Mesenchymal stem cell (in vitro differentiated cells and primary cell): ENCODE results near the gene PSMG3.

ENCODE experiments used
- DNase-seq: peaks from one replicate; pipeline ENCODE4 v3.0.0-alpha.2; 2013
- H2AFZ ChIP-seq: one replicate; pipeline ENCODE4 v1.6.1; 2013; ENCODE audit warnings: low read depth, mild to moderate bottlenecking, control low read depth, inconsistent platforms, low read length, moderate library complexity
- H2AK5ac ChIP-seq: 2 replicates; pipeline ENCODE4 v1.6.1; 2013; ENCODE audit warnings: low read length, moderate library complexity, mild to moderate bottlenecking, inconsistent platforms; ENCODE audit not compliant: severe bottlenecking
- H2BK120ac ChIP-seq: one replicate; pipeline ENCODE4 v1.6.1; 2013; ENCODE audit warnings: low read depth, mild to moderate bottlenecking, inconsistent platforms, low read length, moderate library complexity
- H2BK12ac ChIP-seq, 2 experiments: one replicate each; pipeline ENCODE4 v1.6.1; 2013; ENCODE audit warnings: inconsistent platforms in 2 of 2, low read length in 2 of 2, mild to moderate bottlenecking in 2 of 2, moderate library complexity in 2 of 2, control low read depth in 1 of 2
- H2BK15ac ChIP-seq: one replicate; pipeline ENCODE4 v1.6.1; 2013; ENCODE audit warnings: mild to moderate bottlenecking, low read depth, inconsistent platforms; ENCODE audit not compliant: poor library complexity, severe bottlenecking
- H2BK5ac ChIP-seq: 2 replicates; pipeline ENCODE4 v1.6.1; 2013; ENCODE audit warnings: low read depth, mild to moderate bottlenecking, low read length, control low read depth, inconsistent platforms; ENCODE audit not compliant: poor library complexity, severe bottlenecking
- H3K14ac ChIP-seq, 2 experiments: one replicate each; pipeline ENCODE4 v1.6.1; 2013; ENCODE audit warnings: inconsistent platforms in 2 of 2, low read length in 2 of 2, control low read depth in 1 of 2, mild to moderate bottlenecking in 1 of 2, moderate library complexity in 1 of 2
- H3K18ac ChIP-seq, 2 experiments: one replicate each; pipeline ENCODE4 v1.6.1; 2013; ENCODE audit warnings: inconsistent platforms in 2 of 2, low read length in 2 of 2, control low read depth in 1 of 2, low read depth in 1 of 2, mild to moderate bottlenecking in 1 of 2
- H3K23ac ChIP-seq, 2 experiments: one replicate each; pipeline ENCODE4 v1.6.1; 2013; ENCODE audit warnings: inconsistent platforms in 2 of 2, low read length in 2 of 2, mild to moderate bottlenecking in 2 of 2, moderate library complexity in 2 of 2, control low read depth in 1 of 2
- H3K27ac ChIP-seq: 2 replicates; pipeline ENCODE4 v1.5.1; 2013; ENCODE audit warnings: mild to moderate bottlenecking, moderate library complexity, low read length, control low read depth, inconsistent platforms; ENCODE audit not compliant: poor library complexity, severe bottlenecking
- H3K27me3 ChIP-seq, 2 experiments: 2 replicates each; pipeline versions ENCODE4 v1.6.1 to v1.7.0; 2013; ENCODE audit warnings: low read length in 2 of 2, mild to moderate bottlenecking in 2 of 2, moderate library complexity in 2 of 2, control low read depth in 1 of 2, inconsistent platforms in 1 of 2; ENCODE audit not compliant: control insufficient read depth in 1 of 2, insufficient read depth in 1 of 2
- H3K36me3 ChIP-seq, 2 experiments: 2 replicates each; pipeline versions ENCODE4 v1.6.1 to v1.7.0; 2013; ENCODE audit warnings: low read length in 2 of 2, control low read depth in 1 of 2, inconsistent platforms in 1 of 2, low read depth in 1 of 2, mild to moderate bottlenecking in 1 of 2; ENCODE audit not compliant: insufficient read depth in 2 of 2, control insufficient read depth in 1 of 2
- H3K4ac ChIP-seq, 2 experiments: one replicate each; pipeline ENCODE4 v1.6.1; 2013; ENCODE audit warnings: inconsistent platforms in 2 of 2, low read length in 2 of 2, mild to moderate bottlenecking in 2 of 2, moderate library complexity in 2 of 2, control low read depth in 1 of 2, low read depth in 1 of 2
- H3K4me1 ChIP-seq: 2 replicates; pipeline ENCODE4 v1.6.1; 2013; ENCODE audit warnings: low read depth, low read length, control low read depth; ENCODE audit not compliant: control insufficient read depth, insufficient read depth
- H3K4me2 ChIP-seq: 2 replicates; pipeline ENCODE4 v1.6.1; 2013; ENCODE audit warnings: low read length, mild to moderate bottlenecking, inconsistent platforms; ENCODE audit not compliant: poor library complexity, severe bottlenecking
- H3K4me3 ChIP-seq, 2 experiments: 2 replicates each; pipeline versions ENCODE4 v1.5.1 to v1.7.0; 2013; ENCODE audit warnings: low read length in 2 of 2, mild to moderate bottlenecking in 2 of 2, control low read depth in 1 of 2, low read depth in 1 of 2; ENCODE audit not compliant: insufficient read depth in 1 of 2
- H3K79me1 ChIP-seq: replicated peaks from 2 replicates; pipeline ENCODE4 v1.6.1; 2013; ENCODE audit warnings: mild to moderate bottlenecking, control low read depth, low read length, inconsistent platforms; ENCODE audit not compliant: poor library complexity, severe bottlenecking
- H3K9ac ChIP-seq: 2 replicates; pipeline ENCODE4 v1.7.0; 2013; ENCODE audit warnings: mild to moderate bottlenecking, low read length, moderate library complexity
- H3K9me3 ChIP-seq: 2 replicates; pipeline ENCODE4 v1.7.0; 2013; ENCODE audit warnings: mild to moderate bottlenecking, low read length; ENCODE audit not compliant: control insufficient read depth
- H4K8ac ChIP-seq: one replicate; pipeline ENCODE4 v1.6.1; 2013; ENCODE audit warnings: inconsistent platforms, mild to moderate bottlenecking, low read length, moderate library complexity
- H4K91ac ChIP-seq: one replicate; pipeline ENCODE4 v1.6.1; 2013; ENCODE audit warnings: mild to moderate bottlenecking, low read length, inconsistent platforms
- WGBS: methylation state at CpG from one replicate; pipeline ENCODE4 v1.1.7; 2013; ENCODE audit warnings: mixed read lengths; 5-methylcytosine and 5-hydroxymethylcytosine counted together

The PSMG3 gene

GRCh38 chr7:1535701-1536454 is 34.0 kb downstream of the PSMG3 start:
- Histone ChIP-seq H2BK120ac (peak overlapping the region; percentile 68), H2BK12ac (peak overlapping the region; percentile 84 to 96), H4K91ac (peak overlapping the region; percentile 73), H3K27me3 (no peaks in the 10 kb centered on the region), H3K14ac (peak overlapping the region in 1 of 2 experiments; percentile 62), H3K79me1 (peaks cover 20% of the 10 kb centered on the region), H3K4me1 (peaks cover 81% of the 10 kb centered on the region), H3K9ac (peak overlapping the region; percentile 93), H3K9me3 (no peaks in the 10 kb centered on the region), H3K4me2 (no peak overlapping the region), H3K4me3 (no peak overlapping the region), H4K8ac (peak overlapping the region; percentile 92), H3K18ac (peak overlapping the region; percentile 91 to 98), H2AFZ (no peak overlapping the region), H3K27ac (peak overlapping the region; percentile 95), H2BK15ac (peak overlapping the region; percentile 76), H2BK5ac (peak overlapping the region; percentile 85), H2AK5ac (peak overlapping the region; percentile 73), H3K4ac (peak overlapping the region; percentile 18 to 71), H3K36me3 (peaks cover 15 to 27% of the 10 kb centered on the region in 2 experiments), H3K23ac (no peak overlapping the region)
- WGBS, result 79% methylated on average over 42 of the region's 42 CpGs
- peak; percentile 39 for DNase-seq

GRCh38 chr7:1535100-1535458 is 34.8 kb downstream of the PSMG3 start:
- Histone ChIP-seq H3K14ac (no peak overlapping the region), H2BK120ac (no peak overlapping the region), H2AK5ac (peak overlapping the region; percentile 15), H3K4me1 (peaks cover 83% of the 10 kb centered on the region), H3K9me3 (no peaks in the 10 kb centered on the region), H4K8ac (no peak overlapping the region), H4K91ac (no peak overlapping the region), H2BK15ac (no peak overlapping the region), H3K27ac (no peak overlapping the region), H3K27me3 (no peaks in the 10 kb centered on the region), H3K4me2 (no peak overlapping the region), H3K4ac (no peak overlapping the region), H2BK12ac (no peak overlapping the region), H2AFZ (no peak overlapping the region), H3K79me1 (peaks cover 14% of the 10 kb centered on the region), H3K4me3 (no peak overlapping the region), H3K9ac (no peak overlapping the region), H3K23ac (no peak overlapping the region), H2BK5ac (no peak overlapping the region), H3K18ac (no peak overlapping the region), H3K36me3 (peaks cover 9 to 19% of the 10 kb centered on the region in 2 experiments)
- DNase-seq, result no peak
- 62% methylated on average over 6 of the region's 6 CpGs for WGBS

GRCh38 chr7:1534330-1535099 is 35.3 kb downstream of the PSMG3 start:
- H4K91ac ChIP-seq, result peak overlapping the region; percentile 87
- peak overlapping the region in 1 of 2 experiments; percentile 86 for H3K4me3 ChIP-seq
- H3K27ac ChIP-seq, result peak overlapping the region; percentile 10
- peaks cover 3 to 14% of the 10 kb centered on the region in 2 experiments for H3K36me3 ChIP-seq
- H3K9ac ChIP-seq, result peak overlapping the region; percentile 48
- no peaks in the 10 kb centered on the region for H3K9me3 ChIP-seq
- no peaks in the 10 kb centered on the region for H3K27me3 ChIP-seq
- H2AK5ac ChIP-seq, result peak overlapping the region; percentile 82
- peak overlapping the region in 1 of 2 experiments; percentile 28 for H3K23ac ChIP-seq
- WGBS, result 86% methylated on average over 22 of the region's 30 CpGs
- peaks cover 82% of the 10 kb centered on the region for H3K4me1 ChIP-seq
- H2BK12ac ChIP-seq, result peak overlapping the region; percentile 45 to 83
- peak overlapping the region in 1 of 2 experiments; percentile 5 for H3K14ac ChIP-seq
- H2BK120ac ChIP-seq, result no peak overlapping the region
- H2BK15ac ChIP-seq, result peak overlapping the region; percentile 49
- peaks cover 9% of the 10 kb centered on the region for H3K79me1 ChIP-seq
- H4K8ac ChIP-seq, result no peak overlapping the region
- DNase-seq, result peak; percentile 37
- H3K18ac ChIP-seq, result peak overlapping the region; percentile 57 to 78
- H3K4me2 ChIP-seq, result no peak overlapping the region
- peak overlapping the region; percentile 36 to 62 for H3K4ac ChIP-seq
- H2BK5ac ChIP-seq, result no peak overlapping the region
- H2AFZ ChIP-seq, result no peak overlapping the region
